ENCODE measurements around the gene SLC25A33. TPM values are rescaled to one million over a fixed set of nuclear protein-coding genes. Genes with fewer than 3 reads are reported as not detected.

The SLC25A33 gene
- polyA plus RNA-seq, 1 donor from 2014 or later: 19.1 TPM

- Histone ChIP-seq H3K4me2 (ENCODE audit: low read length) (no peak overlapping the region), H3K9ac (ENCODE audit: low read length) (no peak overlapping the region), H3F3A (ENCODE audit: insufficient read depth, low read length, poor library complexity, severe bottlenecking) (no peaks in the 10 kb centered on the region), H3K27me3 (ENCODE audit: insufficient read depth, low read depth, low read length) (no peaks in the 10 kb centered on the region), H3K27ac (ENCODE audit: low read length) (no peak overlapping the region), H2AFZ (ENCODE audit: low read depth, low read length) (no peak overlapping the region), H3K9me3 (ENCODE audit: low read length) (no peaks in the 10 kb centered on the region), H3K79me2 (replicated peaks; ENCODE audit: insufficient read depth, low read length) (no peaks in the 10 kb centered on the region), H3K4me3 (ENCODE audit: low read length) (no peak overlapping the region), H3K9me2 (ENCODE audit: insufficient read depth, low read length) (no peaks in the 10 kb centered on the region), H4K20me1 (ENCODE audit: insufficient read depth) (no peaks in the 10 kb centered on the region), H3K36me3 (ENCODE audit: insufficient read depth, low read length) (no peaks in the 10 kb centered on the region)
- TF ChIP-seq EP300 (conservative IDR thresholded peaks at IDR 0.05; ENCODE audit: poor library complexity, severe bottlenecking) (no peak), EZH2 (IDR thresholded peaks at IDR 0.05; ENCODE audit: borderline replicate concordance, insufficient read depth, low read length, poor library complexity, severe bottlenecking) (no peak), MXI1 (conservative IDR thresholded peaks at IDR 0.05; ENCODE audit: poor library complexity, severe bottlenecking) (no peak), CTCF (IDR thresholded peaks at IDR 0.05; ENCODE audit: poor library complexity, severe bottlenecking) (no peak), SMC3 (conservative IDR thresholded peaks at IDR 0.05; ENCODE audit: poor library complexity) (no peak), REST (IDR thresholded peaks at IDR 0.05; ENCODE audit: borderline replicate concordance) (no peak), RAD21 (conservative IDR thresholded peaks at IDR 0.05) (no peak), TAF1 (IDR thresholded peaks at IDR 0.05; ENCODE audit: low read depth) (no peak), POLR2AphosphoS5 (IDR thresholded peaks at IDR 0.05) (no peak)
Measured at GRCh38 chr1:9518454-9518998, 20.7 kb upstream of the SLC25A33 start.

DNA sequence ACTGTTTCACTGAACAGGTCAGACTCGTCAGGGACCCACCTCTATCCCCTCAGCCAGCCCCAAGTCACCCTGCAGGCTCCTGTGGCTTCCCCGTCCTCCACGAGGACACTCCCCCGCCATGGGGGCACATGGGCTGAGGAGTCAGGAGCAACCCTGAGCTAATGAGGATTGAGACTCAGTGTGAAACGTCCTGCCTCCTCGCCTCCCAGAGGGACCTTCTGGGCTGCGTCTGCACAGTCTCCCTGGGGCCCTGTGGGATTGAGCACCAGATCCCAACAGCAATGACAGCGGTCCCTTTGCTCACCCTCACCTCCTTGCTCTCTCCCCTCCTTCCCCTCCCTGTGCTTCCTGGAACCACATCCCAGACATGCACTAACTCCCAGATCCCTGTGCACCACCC, 18.9 kb upstream of the SLC25A33 start:
- H3K4me2 ChIP-seq (ENCODE audit: low read length): no peak overlapping the region
- H3F3A ChIP-seq (ENCODE audit: insufficient read depth, low read length, poor library complexity, severe bottlenecking): no peaks in the 10 kb centered on the region
- H3K9ac ChIP-seq (ENCODE audit: low read length): no peak overlapping the region
- no peaks in the 10 kb centered on the region for H3K79me2 ChIP-seq (replicated peaks; ENCODE audit: insufficient read depth, low read length)
- H3K9me2 ChIP-seq (ENCODE audit: insufficient read depth, low read length): no peaks in the 10 kb centered on the region
- H2AFZ ChIP-seq (ENCODE audit: low read depth, low read length): no peak overlapping the region
- H3K27ac ChIP-seq (ENCODE audit: low read length): no peak overlapping the region
- H3K27me3 ChIP-seq (ENCODE audit: insufficient read depth, low read depth, low read length): no peaks in the 10 kb centered on the region
- TF ChIP-seq CTCF (IDR thresholded peaks at IDR 0.05; ENCODE audit: poor library complexity, severe bottlenecking) (no peak), REST (IDR thresholded peaks at IDR 0.05; ENCODE audit: borderline replicate concordance) (no peak), SMC3 (conservative IDR thresholded peaks at IDR 0.05; ENCODE audit: poor library complexity) (no peak), TAF1 (IDR thresholded peaks at IDR 0.05; ENCODE audit: low read depth) (no peak), EZH2 (IDR thresholded peaks at IDR 0.05; ENCODE audit: borderline replicate concordance, insufficient read depth, low read length, poor library complexity, severe bottlenecking) (no peak), MXI1 (conservative IDR thresholded peaks at IDR 0.05; ENCODE audit: poor library complexity, severe bottlenecking) (no peak), RAD21 (conservative IDR thresholded peaks at IDR 0.05) (no peak), EP300 (conservative IDR thresholded peaks at IDR 0.05; ENCODE audit: poor library complexity, severe bottlenecking) (no peak), POLR2AphosphoS5 (IDR thresholded peaks at IDR 0.05) (no peak)
- no peaks in the 10 kb centered on the region for H3K36me3 ChIP-seq (ENCODE audit: insufficient read depth, low read length)
- H3K4me3 ChIP-seq (ENCODE audit: low read length): no peak overlapping the region
- no peaks in the 10 kb centered on the region for H3K9me3 ChIP-seq (ENCODE audit: low read length)
- no peaks in the 10 kb centered on the region for H4K20me1 ChIP-seq (ENCODE audit: insufficient read depth)

Data from neural cell (in vitro differentiated cells).